ENCODE data around the gene STARD3. TPM values are rescaled to one million over a fixed set of nuclear protein-coding genes. Genes with fewer than 3 reads are reported as not detected.

Gene STARD3
- total RNA-seq, 1 experiment from 2014 or later, result 44.8 TPM

DNA sequence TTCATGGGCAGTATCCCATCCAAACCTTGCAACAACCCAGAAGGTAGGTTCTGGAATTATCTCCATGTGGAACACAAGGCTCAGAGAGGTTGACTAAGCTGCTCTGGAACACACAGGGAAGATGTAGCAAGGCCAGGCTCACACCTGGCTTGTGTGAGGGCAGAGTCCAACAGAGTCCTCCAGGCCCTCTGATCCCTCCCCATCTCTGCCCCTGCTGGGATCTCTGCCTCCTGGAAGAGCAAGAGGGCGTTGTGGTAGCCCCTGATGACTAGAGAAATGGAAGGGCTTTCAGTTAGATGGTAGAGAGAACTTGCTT, 17.2 kb upstream of the STARD3 start:
- ATAC-seq, result no peak

DNA sequence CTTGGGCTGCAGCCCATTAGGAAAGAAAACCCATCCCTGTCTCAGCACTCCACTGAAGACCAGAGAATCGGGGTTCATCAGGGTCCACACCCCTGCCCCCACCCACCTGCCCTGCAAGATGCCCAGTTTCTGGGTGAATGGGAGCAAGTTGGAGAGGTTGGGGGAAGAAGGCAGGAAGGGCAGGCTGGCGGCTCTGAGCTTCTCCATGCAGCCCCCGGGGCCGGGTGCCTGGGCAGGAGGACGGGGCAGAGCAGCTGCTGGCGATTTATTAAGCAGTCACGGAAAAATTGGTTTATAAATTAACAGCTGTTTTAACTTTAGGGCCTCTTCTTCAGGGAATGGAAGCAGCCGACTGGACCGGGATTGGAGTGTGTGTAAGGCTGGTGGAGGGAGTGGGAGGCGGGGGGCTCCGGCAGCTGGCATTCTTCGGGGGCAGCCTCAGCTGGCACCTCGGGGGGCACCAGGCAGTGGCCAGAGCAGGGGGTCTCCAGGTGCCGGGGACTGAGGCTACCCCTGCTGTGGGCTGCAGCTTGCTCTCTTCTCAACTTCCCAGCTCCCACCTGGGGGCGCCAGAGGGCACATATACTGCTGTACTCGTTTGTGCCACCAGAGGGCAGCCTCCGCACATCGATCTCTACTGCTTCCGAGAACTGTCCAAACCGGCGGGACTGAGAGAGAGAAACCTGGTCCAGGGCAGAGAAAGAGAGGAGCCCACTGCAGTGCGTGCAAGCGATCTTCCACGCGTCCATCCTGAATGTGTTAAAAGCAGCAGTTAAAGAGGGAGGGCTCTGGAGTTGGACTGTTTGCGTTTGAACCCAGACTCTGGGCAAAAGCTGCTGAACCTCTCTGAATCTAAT, 15.2 kb upstream of the STARD3 start:
- POLR2A ChIA-PET, result no interaction called here
- Histone ChIP-seq H3K9me3 (ENCODE audit: control insufficient read depth, insufficient read depth, low read depth, low read length) (no peaks in the 10 kb centered on the region), H3K4me1 (ENCODE audit: control insufficient read depth, insufficient read depth, low read length) (peaks cover 4% of the 10 kb centered on the region; the same call in 1 of the 2 replicates), H3K36me3 (ENCODE audit: control insufficient read depth, insufficient read depth, low read length) (no peaks in the 10 kb centered on the region), H3K27ac (ENCODE audit: low read length) (no peak overlapping the region), H3K27me3 (ENCODE audit: control insufficient read depth, insufficient read depth, low read length) (no peaks in the 10 kb centered on the region), H3K4me3 (ENCODE audit: low read depth in 2 of 2, low read length in 2 of 2) (peak overlapping the region in 1 of 2 experiments; percentile 19; a peak in 1 of 4 replicates)
- ATAC-seq (peak; percentile 74), DNase-seq (ENCODE audit: low read depth, low spot score) (peak; percentile 73)
- in situ Hi-C loops (cut with HindIII; ENCODE audit: low pct_unique_long_range_greater_than_20kb, low sequenced_read_pairs) (no loop called here), intact Hi-C loops (cut with micrococcal nuclease; ENCODE audit: unreplicated experiment) (loop anchor here (5.0 kb wide), 2 partner anchors 51 to 74 kb away; no protein-coding TSS in a partner anchor)
- CTCF ChIA-PET, result interaction anchor here (0.5 to 1.5 kb wide), 21 partner anchors 9 to 836 kb away, joined by 3 to 16 read pairs (median 4); no protein-coding TSS in a partner anchor
- no TSS peak for BruUV-seq (replicated peaks)
- no peak for TF ChIP-seq TCF7L2 (IDR thresholded peaks at IDR 0.05; ENCODE audit: low read depth, low read length)
- TF ChIP-seq SIN3A (IDR thresholded peaks at IDR 0.05; ENCODE audit: borderline replicate concordance, insufficient read depth, low read depth, low read length), result no peak
- TF ChIP-seq, protein P1, sequence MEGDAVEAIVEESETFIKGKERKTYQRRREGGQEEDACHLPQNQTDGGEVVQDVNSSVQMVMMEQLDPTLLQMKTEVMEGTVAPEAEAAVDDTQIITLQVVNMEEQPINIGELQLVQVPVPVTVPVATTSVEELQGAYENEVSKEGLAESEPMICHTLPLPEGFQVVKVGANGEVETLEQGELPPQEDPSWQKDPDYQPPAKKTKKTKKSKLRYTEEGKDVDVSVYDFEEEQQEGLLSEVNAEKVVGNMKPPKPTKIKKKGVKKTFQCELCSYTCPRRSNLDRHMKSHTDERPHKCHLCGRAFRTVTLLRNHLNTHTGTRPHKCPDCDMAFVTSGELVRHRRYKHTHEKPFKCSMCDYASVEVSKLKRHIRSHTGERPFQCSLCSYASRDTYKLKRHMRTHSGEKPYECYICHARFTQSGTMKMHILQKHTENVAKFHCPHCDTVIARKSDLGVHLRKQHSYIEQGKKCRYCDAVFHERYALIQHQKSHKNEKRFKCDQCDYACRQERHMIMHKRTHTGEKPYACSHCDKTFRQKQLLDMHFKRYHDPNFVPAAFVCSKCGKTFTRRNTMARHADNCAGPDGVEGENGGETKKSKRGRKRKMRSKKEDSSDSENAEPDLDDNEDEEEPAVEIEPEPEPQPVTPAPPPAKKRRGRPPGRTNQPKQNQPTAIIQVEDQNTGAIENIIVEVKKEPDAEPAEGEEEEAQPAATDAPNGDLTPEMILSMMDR (IDR thresholded peaks at IDR 0.05), result peak; percentile 94
- TF ChIP-seq POLR2AphosphoS5 (IDR thresholded peaks at IDR 0.05; ENCODE audit: low read depth, low read length), result no peak
- TF ChIP-seq, protein P2, sequence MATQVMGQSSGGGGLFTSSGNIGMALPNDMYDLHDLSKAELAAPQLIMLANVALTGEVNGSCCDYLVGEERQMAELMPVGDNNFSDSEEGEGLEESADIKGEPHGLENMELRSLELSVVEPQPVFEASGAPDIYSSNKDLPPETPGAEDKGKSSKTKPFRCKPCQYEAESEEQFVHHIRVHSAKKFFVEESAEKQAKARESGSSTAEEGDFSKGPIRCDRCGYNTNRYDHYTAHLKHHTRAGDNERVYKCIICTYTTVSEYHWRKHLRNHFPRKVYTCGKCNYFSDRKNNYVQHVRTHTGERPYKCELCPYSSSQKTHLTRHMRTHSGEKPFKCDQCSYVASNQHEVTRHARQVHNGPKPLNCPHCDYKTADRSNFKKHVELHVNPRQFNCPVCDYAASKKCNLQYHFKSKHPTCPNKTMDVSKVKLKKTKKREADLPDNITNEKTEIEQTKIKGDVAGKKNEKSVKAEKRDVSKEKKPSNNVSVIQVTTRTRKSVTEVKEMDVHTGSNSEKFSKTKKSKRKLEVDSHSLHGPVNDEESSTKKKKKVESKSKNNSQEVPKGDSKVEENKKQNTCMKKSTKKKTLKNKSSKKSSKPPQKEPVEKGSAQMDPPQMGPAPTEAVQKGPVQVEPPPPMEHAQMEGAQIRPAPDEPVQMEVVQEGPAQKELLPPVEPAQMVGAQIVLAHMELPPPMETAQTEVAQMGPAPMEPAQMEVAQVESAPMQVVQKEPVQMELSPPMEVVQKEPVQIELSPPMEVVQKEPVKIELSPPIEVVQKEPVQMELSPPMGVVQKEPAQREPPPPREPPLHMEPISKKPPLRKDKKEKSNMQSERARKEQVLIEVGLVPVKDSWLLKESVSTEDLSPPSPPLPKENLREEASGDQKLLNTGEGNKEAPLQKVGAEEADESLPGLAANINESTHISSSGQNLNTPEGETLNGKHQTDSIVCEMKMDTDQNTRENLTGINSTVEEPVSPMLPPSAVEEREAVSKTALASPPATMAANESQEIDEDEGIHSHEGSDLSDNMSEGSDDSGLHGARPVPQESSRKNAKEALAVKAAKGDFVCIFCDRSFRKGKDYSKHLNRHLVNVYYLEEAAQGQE (IDR thresholded peaks at IDR 0.05; ENCODE audit: insufficient read depth in 1 of 2, low read depth in 2 of 2, low read length in 1 of 2), result peak; percentile 76 to 84

More for the DNA sequence above, 17.2 kb upstream of the STARD3 start:
- POLR2A ChIA-PET, result no interaction called here
- Histone ChIP-seq H3K9me3 (ENCODE audit: control insufficient read depth, insufficient read depth, low read depth, low read length) (no peaks in the 10 kb centered on the region), H3K36me3 (ENCODE audit: control insufficient read depth, insufficient read depth, low read length) (no peaks in the 10 kb centered on the region), H3K4me3 (ENCODE audit: low read depth in 2 of 2, low read length in 2 of 2) (no peak overlapping the region), H3K4me1 (ENCODE audit: control insufficient read depth, insufficient read depth, low read length) (peaks cover 4% of the 10 kb centered on the region; the same call in 1 of the 2 replicates), H3K27me3 (ENCODE audit: control insufficient read depth, insufficient read depth, low read length) (no peaks in the 10 kb centered on the region), H3K27ac (ENCODE audit: low read length) (no peak overlapping the region)
- in situ Hi-C loops (cut with HindIII; ENCODE audit: low pct_unique_long_range_greater_than_20kb, low sequenced_read_pairs), result no loop called here
- intact Hi-C loops (cut with micrococcal nuclease; ENCODE audit: unreplicated experiment), result loop anchor here (5.0 kb wide), 2 partner anchors 53 to 72 kb away; no protein-coding TSS in a partner anchor
- BruUV-seq (replicated peaks), result no TSS peak
- DNase-seq (ENCODE audit: low read depth, low spot score), result no peak
- no peak for TF ChIP-seq SIN3A (IDR thresholded peaks at IDR 0.05; ENCODE audit: borderline replicate concordance, insufficient read depth, low read depth, low read length)
- TF ChIP-seq TCF7L2 (IDR thresholded peaks at IDR 0.05; ENCODE audit: low read depth, low read length), result no peak
- TF ChIP-seq, protein P1 (IDR thresholded peaks at IDR 0.05), result no peak
- TF ChIP-seq, protein P2 (IDR thresholded peaks at IDR 0.05; ENCODE audit: insufficient read depth in 1 of 2, low read depth in 2 of 2, low read length in 1 of 2), result no peak
- no peak for TF ChIP-seq POLR2AphosphoS5 (IDR thresholded peaks at IDR 0.05; ENCODE audit: low read depth, low read length)
- CTCF ChIA-PET, result interaction anchor here (0.5 to 0.6 kb wide), 2 partner anchors 8 to 26 kb away, joined by 4 read pairs; no protein-coding TSS in a partner anchor
